Right atrium auricular region (tissue), 2 donors: ENCODE data around the gene PNPLA1. TPM values are rescaled to one million over a fixed set of nuclear protein-coding genes. Genes with fewer than 3 reads are reported as not detected.

Experiments
- DNase-seq: peaks from one replicate; pipeline ENCODE4 v3.0.0-alpha.2; 2019; ENCODE audit warnings: low spot score
- H3K27ac ChIP-seq, 2 donors: fragments of 200-600 bp; sonication (generic); 1 replicate in 1 of 2; 2 replicates in 1 of 2; pipeline ENCODE4 v1.5.1; 2016 to 2019
- H3K27me3 ChIP-seq, 2 donors: fragments of 200-600 bp; sonication (generic); one replicate each; pipeline versions ENCODE4 v1.5.1 to v1.6.0; 2017 to 2019
- H3K36me3 ChIP-seq: fragments of 200-600 bp; sonication (generic); one replicate; pipeline ENCODE4 v1.5.1; 2016
- H3K4me1 ChIP-seq, 2 donors: fragments of 200-600 bp; sonication (generic); one replicate each; pipeline versions ENCODE4 v1.5.1 to v1.6.0; 2017 to 2019
- H3K4me3 ChIP-seq, 2 donors: fragments of 200-600 bp; sonication (generic); 1 replicate in 1 of 2; 2 replicates in 1 of 2; pipeline ENCODE4 v1.5.1; 2017 to 2019; ENCODE audit warnings: mild to moderate bottlenecking in 1 of 2, moderate library complexity in 1 of 2
- H3K9me3 ChIP-seq, 2 donors: fragments of 200-600 bp; sonication (generic); one replicate each; pipeline ENCODE4 v1.5.1; 2019
- total RNA-seq, 2 donors: library from RNA; depleted of rRNA; stranded (reverse); fragments of >200 nt; gene quantifications; one replicate each; pipeline ENCODE4 v1.1.0, GENCODE V29; 2016
- TF ChIP-seq, protein P1 (sequence below), 2 donors: fragments of 200-600 bp; sonication (generic); IDR thresholded peaks; one replicate each; pipeline ENCODE4 v1.5.1; 2019; ENCODE audit warnings: antibody characterized with exemption in 2 of 2

PNPLA1 gene
- total RNA-seq, 2 donors from 2014 or later: 0.20 TPM; not detected in 1

DNA sequence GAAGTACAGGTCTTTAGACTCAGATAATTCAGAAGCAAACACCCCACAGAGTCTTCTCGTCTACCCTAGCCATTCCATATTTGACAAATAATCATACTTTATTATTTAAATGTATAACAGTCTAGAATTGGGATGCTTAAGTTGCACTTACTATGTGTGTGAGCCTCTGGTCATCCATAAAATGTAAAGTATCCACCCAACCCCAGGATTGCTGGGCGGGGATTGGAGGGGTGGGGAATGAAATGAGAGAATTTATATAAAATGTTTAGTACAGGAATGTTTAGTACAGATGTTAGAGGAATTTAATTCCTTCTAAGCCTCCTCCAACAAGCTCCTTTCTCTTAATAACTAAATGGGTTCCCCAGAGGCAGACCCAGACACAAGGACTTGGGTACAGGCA lies 50.0 kb downstream of the PNPLA1 start:
- TF ChIP-seq, protein P1, sequence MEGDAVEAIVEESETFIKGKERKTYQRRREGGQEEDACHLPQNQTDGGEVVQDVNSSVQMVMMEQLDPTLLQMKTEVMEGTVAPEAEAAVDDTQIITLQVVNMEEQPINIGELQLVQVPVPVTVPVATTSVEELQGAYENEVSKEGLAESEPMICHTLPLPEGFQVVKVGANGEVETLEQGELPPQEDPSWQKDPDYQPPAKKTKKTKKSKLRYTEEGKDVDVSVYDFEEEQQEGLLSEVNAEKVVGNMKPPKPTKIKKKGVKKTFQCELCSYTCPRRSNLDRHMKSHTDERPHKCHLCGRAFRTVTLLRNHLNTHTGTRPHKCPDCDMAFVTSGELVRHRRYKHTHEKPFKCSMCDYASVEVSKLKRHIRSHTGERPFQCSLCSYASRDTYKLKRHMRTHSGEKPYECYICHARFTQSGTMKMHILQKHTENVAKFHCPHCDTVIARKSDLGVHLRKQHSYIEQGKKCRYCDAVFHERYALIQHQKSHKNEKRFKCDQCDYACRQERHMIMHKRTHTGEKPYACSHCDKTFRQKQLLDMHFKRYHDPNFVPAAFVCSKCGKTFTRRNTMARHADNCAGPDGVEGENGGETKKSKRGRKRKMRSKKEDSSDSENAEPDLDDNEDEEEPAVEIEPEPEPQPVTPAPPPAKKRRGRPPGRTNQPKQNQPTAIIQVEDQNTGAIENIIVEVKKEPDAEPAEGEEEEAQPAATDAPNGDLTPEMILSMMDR (IDR thresholded peaks at IDR 0.05): no peak
- H3K36me3 ChIP-seq: no peaks in the 10 kb centered on the region
- no peak overlapping the region for H3K27ac ChIP-seq
- no peaks in the 10 kb centered on the region for H3K9me3 ChIP-seq
- H3K27me3 ChIP-seq: no peaks in the 10 kb centered on the region
- no peak for DNase-seq
- H3K4me1 ChIP-seq: no peaks in the 10 kb centered on the region
- no peak overlapping the region for H3K4me3 ChIP-seq

DNA sequence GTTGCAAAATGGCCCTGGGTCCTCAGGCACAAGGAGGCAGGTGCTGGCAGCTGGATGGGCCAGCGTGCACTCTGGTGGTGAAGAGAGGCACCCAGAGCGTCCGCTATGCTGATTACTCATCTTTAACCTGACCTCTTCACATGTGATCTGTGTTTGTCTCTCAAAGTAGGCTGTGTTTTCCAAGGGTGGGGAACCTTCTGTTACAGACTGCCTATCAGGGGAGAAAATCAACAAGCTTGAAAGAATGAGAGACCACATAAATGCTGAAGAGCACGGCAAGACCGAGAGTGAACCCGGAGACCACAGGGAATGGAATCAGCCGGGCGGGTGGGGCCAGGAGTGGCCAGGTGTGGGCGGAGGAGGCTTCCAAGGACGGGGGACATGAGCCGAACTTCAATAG lies 50.6 kb downstream of the PNPLA1 start:
- Histone ChIP-seq H3K27ac (no peak overlapping the region), H3K27me3 (no peaks in the 10 kb centered on the region)
- TF ChIP-seq, protein P1 (IDR thresholded peaks at IDR 0.05): no peak

DNA sequence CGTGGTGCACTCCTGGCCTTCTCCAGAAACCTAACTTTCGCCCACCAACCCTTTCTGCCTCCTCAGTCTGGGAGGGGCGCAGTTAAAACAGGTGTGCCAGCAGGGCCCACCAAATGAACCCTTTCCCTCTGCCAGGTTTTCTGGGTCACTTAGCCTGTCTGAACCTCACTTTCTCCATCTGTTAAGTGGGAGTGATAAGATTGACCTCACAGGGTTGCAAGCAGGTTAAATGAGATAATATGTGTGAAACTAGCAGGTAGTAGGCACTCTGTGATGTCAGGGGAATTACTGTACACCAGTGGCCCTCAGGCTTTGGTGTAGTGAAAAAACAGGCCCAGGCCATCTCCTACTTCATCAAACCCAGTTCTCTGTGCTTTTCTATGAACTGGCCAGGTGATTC lies 52.7 kb downstream of the PNPLA1 start:
- Histone ChIP-seq H3K36me3 (no peaks in the 10 kb centered on the region), H3K27me3 (no peaks in the 10 kb centered on the region), H3K4me1 (no peaks in the 10 kb centered on the region), H3K4me3 (no peak overlapping the region), H3K9me3 (no peaks in the 10 kb centered on the region), H3K27ac (no peak overlapping the region)
- TF ChIP-seq, protein P1 (IDR thresholded peaks at IDR 0.05): no peak
- DNase-seq: no peak

More for the DNA sequence above, 50.6 kb downstream of the PNPLA1 start:
- no peaks in the 10 kb centered on the region for H3K9me3 ChIP-seq
- no peaks in the 10 kb centered on the region for H3K4me1 ChIP-seq
- H3K36me3 ChIP-seq: no peaks in the 10 kb centered on the region
- H3K4me3 ChIP-seq: no peak overlapping the region
- no peak for DNase-seq

DNA sequence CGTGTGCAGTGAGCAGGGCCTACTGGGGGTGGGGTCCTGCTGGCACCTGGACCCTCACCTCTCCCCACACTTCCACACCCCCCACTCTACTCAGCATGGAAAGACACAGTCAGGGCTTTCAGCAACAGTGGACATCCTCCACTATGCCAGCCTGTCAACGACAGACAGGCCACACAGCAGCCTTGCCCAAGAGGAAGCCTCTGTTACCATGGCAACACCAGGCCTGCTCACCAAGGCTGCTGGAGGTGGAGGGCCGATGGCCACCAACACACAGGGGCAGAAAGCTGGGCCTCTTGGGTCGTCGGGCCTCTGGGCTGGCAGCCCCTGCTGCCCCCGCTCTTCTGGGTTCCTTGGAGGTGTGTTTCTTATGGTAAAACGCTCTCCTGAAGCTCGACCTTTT lies 53.2 kb downstream of the PNPLA1 start:
- TF ChIP-seq, protein P1 (IDR thresholded peaks at IDR 0.05): no peak
- Histone ChIP-seq H3K27me3 (no peaks in the 10 kb centered on the region), H3K4me3 (no peak overlapping the region)

DNA sequence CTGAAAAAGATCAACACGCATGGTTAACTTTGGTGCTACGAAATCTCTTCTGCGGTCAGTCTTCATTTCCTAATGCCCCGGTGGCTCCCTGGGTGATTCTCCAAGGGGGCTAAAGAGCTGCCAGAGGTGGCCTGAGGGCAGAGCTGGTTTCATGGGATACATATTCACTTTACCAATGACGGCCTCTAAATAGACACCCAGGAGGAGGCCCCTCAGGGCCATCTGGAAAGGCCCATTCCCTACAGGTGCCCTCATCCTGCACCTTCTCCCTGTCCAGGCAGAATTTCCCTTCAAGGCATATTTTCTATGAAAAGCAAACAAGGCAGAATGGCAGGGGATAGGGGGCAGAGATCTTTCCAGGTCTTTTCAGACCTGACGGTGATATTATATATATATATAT lies 54.3 kb downstream of the PNPLA1 start:
- no peaks in the 10 kb centered on the region for H3K4me1 ChIP-seq
- TF ChIP-seq, protein P1 (IDR thresholded peaks at IDR 0.05): no peak
- no peaks in the 10 kb centered on the region for H3K27me3 ChIP-seq
- H3K4me3 ChIP-seq: no peak overlapping the region
- H3K36me3 ChIP-seq: no peaks in the 10 kb centered on the region
- no peak overlapping the region for H3K27ac ChIP-seq
- H3K9me3 ChIP-seq: no peaks in the 10 kb centered on the region
- DNase-seq: no peak

More for the DNA sequence above, 53.2 kb downstream of the PNPLA1 start:
- H3K36me3 ChIP-seq: no peaks in the 10 kb centered on the region
- DNase-seq: no peak
- no peaks in the 10 kb centered on the region for H3K9me3 ChIP-seq
- no peak overlapping the region for H3K27ac ChIP-seq
- H3K4me1 ChIP-seq: no peaks in the 10 kb centered on the region

DNA sequence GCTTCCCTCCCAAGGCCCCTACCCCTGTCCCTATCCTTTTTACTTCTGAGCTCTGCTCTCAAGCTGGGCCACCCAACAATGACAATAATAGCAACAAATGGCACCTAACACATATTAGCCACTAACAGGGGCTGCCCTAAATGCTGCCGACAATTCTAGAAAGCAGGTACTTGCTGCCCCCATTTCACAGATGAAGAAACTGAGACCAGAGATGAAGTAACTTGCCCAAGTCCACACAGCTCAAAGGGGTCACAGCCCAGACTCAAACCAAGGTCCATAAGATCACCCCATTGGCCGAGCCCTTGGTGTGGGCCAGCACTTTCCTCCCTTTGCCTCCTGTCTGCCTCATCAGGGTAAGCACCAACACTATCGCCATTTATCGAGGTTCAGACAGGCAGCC lies 54.9 kb downstream of the PNPLA1 start:
- DNase-seq: no peak

More for the DNA sequence above, 54.9 kb downstream of the PNPLA1 start:
- Histone ChIP-seq H3K36me3 (no peaks in the 10 kb centered on the region), H3K4me3 (no peak overlapping the region), H3K27ac (no peak overlapping the region), H3K4me1 (no peaks in the 10 kb centered on the region), H3K27me3 (no peaks in the 10 kb centered on the region), H3K9me3 (no peaks in the 10 kb centered on the region)
- TF ChIP-seq, protein P1 (IDR thresholded peaks at IDR 0.05): no peak
